Lung microvascular endothelial cell (primary cell): Measurements from ENCODE around the gene TBL1Y. TPM values are rescaled to one million over a fixed set of nuclear protein-coding genes. Genes with fewer than 3 reads are reported as not detected.
"Not testable (repeated sequence)": the region's sequence is repeated elsewhere in the genome, so short reads cannot be mapped to it uniquely, and the experiment has no call there.

Source experiments
- DNase-seq, 2 donors: peaks; one replicate each; pipeline versions ENCODE4 v3.0.0 to v3.0.0-alpha.2; 2010; ENCODE audit warnings: low read depth in 2 of 2
- total RNA-seq: library from RNA; depleted of rRNA; stranded (reverse); fragments of >200 nt; gene quantifications from 2 replicates; pipeline ENCODE4 v1.2.1, GENCODE V29; 2014

The TBL1Y gene
- total RNA-seq = under 0.01 TPM in 1 of 2 replicates, not detected in the other

- DNase-seq = no peak
These were observed at the start of gene TBL1Y for GRCh38 chrY:6910372-6911252. TSS of gene TBL1Y (plus strand) at chrY:6910697. CDS start at chrY:7025085, 114,388 bp downstream.

DNA sequence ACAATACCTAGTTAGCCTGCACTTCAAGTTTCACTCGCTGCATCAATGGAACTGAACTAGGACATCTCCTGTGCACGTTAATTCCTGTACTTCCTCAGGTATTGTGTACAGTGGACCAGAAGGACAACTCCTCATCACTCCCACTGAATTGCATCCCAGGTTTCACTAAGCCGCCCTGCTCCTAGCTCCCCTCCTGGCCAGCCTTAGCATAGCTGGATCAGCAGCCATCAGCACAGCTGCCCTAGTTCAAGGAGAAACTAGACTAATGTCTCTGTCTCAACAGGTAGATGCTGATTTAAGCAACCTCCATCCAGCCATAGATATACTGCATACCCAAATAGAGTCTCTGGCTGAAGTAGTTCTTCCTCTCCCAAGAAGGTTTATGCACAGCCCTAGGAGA, 16.0 kb upstream of the TBL1Y start:
- DNase-seq = no peak

DNA sequence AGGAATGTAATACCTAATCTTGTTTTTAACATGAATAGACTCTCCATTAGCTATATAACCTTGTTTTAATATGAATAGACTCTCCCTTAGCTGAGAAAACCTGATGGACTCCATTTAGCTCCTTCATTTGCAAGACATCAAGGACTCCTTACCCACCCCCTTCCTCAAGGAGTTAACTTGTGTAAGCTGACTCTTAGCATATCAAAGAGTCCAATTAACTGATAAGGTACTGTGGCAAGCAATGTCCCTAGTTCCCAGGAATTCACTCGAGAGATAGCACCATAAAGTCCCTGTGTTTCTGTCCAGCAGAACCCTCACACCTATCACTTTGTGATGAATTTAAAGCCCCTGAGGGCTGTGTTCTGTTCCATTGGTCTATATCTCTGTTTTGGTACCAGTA, 15.3 kb upstream of the TBL1Y start:
- no peak for DNase-seq

DNA sequence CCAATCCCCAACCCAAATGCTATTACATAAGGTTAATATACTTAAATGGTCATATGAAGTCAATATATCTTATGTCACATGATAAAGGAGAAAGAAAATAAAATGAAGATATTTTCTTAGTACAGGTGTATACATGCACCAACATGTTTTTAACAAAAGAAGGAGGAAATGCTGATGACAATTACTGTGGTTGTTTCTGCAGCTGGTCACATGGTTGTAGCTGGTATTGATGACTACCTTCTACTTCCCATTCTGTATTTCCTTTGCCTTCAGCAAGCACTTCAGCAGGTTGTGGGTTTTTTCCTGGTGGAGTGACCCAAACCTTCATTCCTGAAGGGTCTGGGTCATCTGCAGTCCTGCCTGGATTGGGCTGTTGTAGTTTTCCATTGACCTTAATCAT, 8.4 kb upstream of the TBL1Y start:
- DNase-seq = not testable (repeated sequence)

DNA sequence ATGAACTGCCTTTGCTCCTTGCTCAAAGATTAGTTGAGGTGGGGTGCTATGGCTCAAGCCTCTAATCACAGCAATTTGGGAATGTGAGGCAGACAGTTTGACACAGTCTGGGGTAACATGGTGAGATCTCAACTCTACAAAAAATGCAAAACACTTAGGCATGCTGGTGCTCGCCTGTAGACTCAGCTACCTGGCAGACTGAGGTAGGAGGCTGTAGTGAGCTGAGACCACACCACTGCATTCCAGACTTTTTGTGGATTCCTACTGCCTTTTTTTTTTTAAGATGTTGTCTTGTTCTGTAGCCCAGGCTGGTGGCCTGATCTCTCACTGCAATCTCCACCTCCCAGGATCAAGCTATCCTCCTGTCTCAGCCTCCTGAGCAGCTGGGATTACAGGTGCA, 2.9 kb upstream of the TBL1Y start:
- no peak for DNase-seq

GRCh38 chrY:6908021-6908420, 2.5 kb upstream of the TBL1Y start:
- DNase-seq = not testable (repeated sequence)

- DNase-seq = no peak
These were observed 1.4 kb upstream of the TBL1Y start for GRCh38 chrY:6909118-6909521.

GRCh38 chrY:6909856-6910255, 641 bp upstream of the TBL1Y start:
- DNase-seq = no peak

GRCh38 chrY:6911253-6911881, 870 bp downstream of the TBL1Y start, which contains the start of gene AMELY:
TSS of gene AMELY (minus strand) at chrY:6911752. CDS start at chrY:6872608, 39,144 bp downstream.
- no peak for DNase-seq

DNA sequence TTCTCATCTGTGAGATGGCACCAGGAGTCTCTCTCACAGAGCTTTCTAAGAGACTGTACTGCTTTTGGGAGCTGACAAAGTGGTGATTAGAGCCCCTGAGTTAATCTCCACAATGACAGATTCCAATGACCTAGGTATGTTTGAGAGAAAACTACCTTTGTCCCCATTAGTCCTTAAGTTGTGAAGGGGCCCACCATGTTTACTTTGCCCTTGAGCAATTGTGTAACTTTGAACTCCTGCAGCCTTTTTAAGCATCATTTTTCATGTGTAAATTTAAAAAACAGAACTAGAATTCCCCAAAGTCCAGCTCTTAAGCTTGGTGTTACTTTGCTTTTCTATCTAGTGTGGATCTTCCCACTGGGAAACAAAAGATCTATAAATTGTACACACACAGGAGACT, 2.9 kb downstream of the TBL1Y start:
- DNase-seq = no peak

DNA sequence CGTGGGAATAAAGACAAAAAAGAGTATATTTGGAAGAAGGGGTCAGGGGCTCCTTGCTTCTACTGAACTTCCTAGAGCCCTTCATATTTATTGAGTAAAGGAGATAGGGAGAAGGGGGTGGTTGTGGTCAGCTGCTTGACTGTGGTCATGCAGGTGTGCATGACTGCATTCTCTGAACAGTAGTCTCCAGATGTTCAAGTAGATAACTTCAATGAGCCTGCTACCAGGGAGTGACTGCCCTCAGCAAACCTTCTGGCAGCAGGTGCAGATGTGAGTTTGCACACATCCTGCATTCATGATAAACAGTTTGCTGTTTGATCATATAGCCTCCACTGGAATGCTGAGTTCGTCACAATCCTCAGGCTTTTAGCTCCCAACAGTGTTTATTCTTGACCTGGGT, 10.6 kb downstream of the TBL1Y start:
- no peak for DNase-seq

DNA sequence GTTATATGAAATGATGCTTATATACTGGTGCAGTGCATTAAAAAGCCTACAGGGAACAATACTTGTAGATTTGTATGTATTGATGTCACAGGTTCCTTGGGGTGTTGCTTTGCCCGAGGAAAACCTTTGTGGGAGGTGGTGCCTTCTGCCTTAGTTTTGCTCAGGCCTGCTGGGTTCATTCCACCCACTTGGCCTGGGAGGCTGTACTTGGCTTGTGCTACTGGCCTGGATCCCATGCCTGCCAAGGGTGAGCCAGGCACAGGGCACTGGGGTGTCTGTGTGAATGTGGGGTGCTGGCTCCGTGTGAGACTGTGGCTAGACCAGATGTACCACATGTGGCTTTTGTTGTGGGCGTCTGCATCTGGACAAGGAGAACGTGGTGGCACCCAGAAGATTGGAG, 17.8 kb downstream of the TBL1Y start:
- DNase-seq = no peak

DNA sequence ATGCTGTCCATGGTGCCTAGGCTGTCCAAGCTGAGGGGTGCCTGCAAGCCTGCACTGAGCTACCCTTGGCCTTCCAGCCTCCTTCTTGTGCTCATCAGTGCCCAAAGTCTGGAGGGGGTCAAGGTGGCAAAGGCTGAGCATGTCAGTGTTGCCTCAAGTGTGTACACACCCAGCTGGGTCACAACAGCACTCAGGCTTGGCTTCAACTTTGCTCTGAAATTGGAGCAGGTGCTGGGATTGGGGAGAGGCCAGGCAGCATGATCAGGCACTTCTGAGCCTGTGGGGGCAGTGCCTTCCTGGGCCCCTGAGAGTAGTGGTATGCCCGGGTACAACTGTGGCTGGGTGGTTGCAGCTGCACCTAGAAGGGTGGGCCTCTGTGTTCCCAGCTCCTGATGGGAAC, 18.7 kb downstream of the TBL1Y start:
- no peak for DNase-seq

GRCh38 chrY:6931779-6932396, 21.4 kb downstream of the TBL1Y start:
- DNase-seq = no peak

- no peak for DNase-seq
These were observed 25.0 kb downstream of the TBL1Y start for GRCh38 chrY:6935497-6935896.

- no peak for DNase-seq
These were observed 37.2 kb downstream of the TBL1Y start for GRCh38 chrY:6947695-6948094.

DNA sequence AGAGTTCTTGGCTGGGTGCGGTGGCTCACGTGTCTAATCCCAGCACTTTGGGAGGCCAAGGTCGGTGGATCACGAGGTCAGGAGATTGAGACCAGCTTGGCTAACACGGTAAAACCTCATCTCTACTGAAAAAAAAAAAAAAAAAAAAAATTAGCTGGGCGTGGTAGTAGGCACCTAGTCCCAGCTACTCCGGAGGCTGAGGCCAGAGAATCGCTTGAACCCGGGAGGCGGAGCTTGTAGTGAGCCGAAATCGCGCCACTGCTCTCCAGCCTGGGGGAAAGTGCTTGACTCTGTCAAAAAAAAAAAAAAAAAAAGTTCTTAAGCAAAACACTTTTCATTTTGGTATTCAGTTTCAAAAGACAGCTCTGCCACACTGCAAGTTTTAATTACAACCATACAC, 37.9 kb downstream of the TBL1Y start:
- no peak for DNase-seq

- no peak for DNase-seq
These were observed 39.5 kb downstream of the TBL1Y start for GRCh38 chrY:6949947-6950346.

GRCh38 chrY:6964732-6965131, 54.2 kb downstream of the TBL1Y start:
- no peak for DNase-seq

DNA sequence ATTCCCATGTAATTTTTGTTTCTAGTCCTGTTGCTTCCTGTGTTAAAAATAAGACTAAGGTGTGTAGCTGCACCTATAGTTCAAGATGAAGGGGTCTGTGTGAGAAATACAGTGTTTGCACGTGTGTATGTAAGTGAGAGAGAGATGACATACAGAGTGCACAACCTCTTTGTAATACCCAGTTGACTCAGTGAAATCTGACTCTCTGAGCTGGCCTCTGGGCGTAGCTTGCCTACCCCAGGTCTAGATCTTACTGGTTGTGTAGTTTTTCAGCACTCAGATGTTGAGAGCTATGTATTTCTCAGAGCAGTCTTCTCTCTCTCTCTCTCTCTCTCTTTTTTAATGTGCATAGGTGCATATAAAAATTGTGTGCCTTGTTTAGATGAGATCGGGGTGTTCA, 56.0 kb downstream of the TBL1Y start:
- no peak for DNase-seq

- no peak for DNase-seq
These were observed 57.2 kb downstream of the TBL1Y start for GRCh38 chrY:6967736-6968135.

DNA sequence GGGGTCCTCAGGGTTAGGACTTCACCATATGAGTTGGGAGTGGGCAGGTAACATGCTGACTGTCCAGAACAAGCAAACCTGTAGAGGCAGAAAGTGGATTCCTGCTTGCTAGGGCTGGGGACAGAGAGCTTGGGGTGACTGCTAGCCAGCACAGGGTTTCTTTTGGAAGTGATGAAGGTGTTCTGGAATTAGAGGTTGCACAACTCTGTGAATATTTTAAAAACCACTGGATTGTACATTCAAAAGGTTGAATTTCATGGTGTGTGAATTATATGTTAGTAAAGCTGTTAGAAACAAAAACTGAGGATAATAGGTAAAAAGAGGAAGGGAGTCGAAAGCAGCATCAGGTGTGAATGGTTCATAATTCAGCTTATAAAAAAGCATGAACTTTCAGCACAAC, 57.7 kb downstream of the TBL1Y start:
- DNase-seq = no peak
